Activated B cell treated with CpG ODN at 0.5 μM for 24 hours (primary cell): ENCODE data around the gene OSCAR. TPM values are rescaled to one million over a fixed set of nuclear protein-coding genes. Genes with fewer than 3 reads are reported as not detected.

Source experiments
- ATAC-seq: fragments of 200-7000 bp; cut with Tn5 transposase; one replicate; pipeline ENCODE4 v1.10.0; 2021; ENCODE audit warnings: low read depth, mild to moderate bottlenecking, moderate library complexity
- CTCF ChIA-PET: fragments of 350-600 bp; sonication (Branson Sonifier 250); formaldehyde crosslinking; loops from one replicate; lab custom pipeline; 2021; ENCODE audit warnings: antibody characterized with exemption; lab: Charles Lee
- POLR2A ChIA-PET: fragments of 350-600 bp; sonication (Branson Sonifier 250); formaldehyde crosslinking; loops from one replicate; lab custom pipeline; 2021; ENCODE audit warnings: antibody characterized with exemption; lab: Charles Lee
- DNase-seq: peaks from one replicate; pipeline ENCODE4 v3.0.0; 2022
- H3K27ac Mint-ChIP-seq: one replicate; pipeline ENCODE4 v1.8.0; 2020; ENCODE audit warnings: mixed read lengths
- H3K27me3 Mint-ChIP-seq: one replicate; pipeline ENCODE4 v1.8.0; 2021; ENCODE audit warnings: mixed read lengths
- H3K36me3 Mint-ChIP-seq: one replicate; pipeline ENCODE4 v1.8.0; 2021; ENCODE audit warnings: low read depth, mixed read lengths
- H3K4me1 Mint-ChIP-seq: one replicate; pipeline ENCODE4 v1.8.0; 2021; ENCODE audit warnings: mixed read lengths
- H3K4me3 Mint-ChIP-seq: one replicate; pipeline ENCODE4 v1.8.0; 2020; ENCODE audit warnings: mild to moderate bottlenecking, mixed read lengths
- H3K9me3 Mint-ChIP-seq: one replicate; pipeline ENCODE4 v1.8.0; 2020; ENCODE audit warnings: mixed read lengths
- intact Hi-C: fragments of 100-400 bp; cut with micrococcal nuclease; formaldehyde crosslinking; loops from one replicate; pipeline ENCODE4 v1.15.1; 2024
- total RNA-seq: library from RNA; stranded (reverse); gene quantifications from 2 replicates; pipeline ENCODE4 v1.2.3, GENCODE V29; 2022
- TF ChIP-seq, protein P1 (sequence below): fragments of 200-600 bp; IDR thresholded peaks from one replicate; pipeline ENCODE4 v1.8.0; 2022; ENCODE audit warnings: antibody characterized with exemption, mild to moderate bottlenecking

OSCAR gene
- total RNA-seq, 1 donor from 2014 or later, result 0.16 TPM

DNA sequence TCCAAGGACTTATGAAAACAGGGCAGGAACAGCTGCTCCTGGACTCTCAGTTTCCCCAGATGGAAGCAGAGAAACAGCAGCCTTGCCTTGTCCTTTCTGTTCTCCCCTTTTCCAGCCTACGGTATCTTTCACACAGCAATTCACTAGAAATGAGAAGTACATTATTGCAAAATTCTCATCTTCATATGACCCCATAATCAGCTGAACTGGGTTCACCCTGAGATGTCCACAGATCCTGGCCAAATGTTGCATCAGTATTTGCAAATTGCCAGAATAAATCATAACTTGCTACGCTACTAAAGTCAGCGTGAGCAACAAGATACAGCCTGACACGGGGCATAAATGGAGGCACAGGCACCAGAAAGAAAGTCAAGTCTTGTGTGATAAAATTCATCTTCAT, 53.0 kb downstream of the OSCAR start:
- ATAC-seq, result no peak
- H3K4me1 Mint-ChIP-seq, result no peaks in the 10 kb centered on the region
- TF ChIP-seq, protein P1, sequence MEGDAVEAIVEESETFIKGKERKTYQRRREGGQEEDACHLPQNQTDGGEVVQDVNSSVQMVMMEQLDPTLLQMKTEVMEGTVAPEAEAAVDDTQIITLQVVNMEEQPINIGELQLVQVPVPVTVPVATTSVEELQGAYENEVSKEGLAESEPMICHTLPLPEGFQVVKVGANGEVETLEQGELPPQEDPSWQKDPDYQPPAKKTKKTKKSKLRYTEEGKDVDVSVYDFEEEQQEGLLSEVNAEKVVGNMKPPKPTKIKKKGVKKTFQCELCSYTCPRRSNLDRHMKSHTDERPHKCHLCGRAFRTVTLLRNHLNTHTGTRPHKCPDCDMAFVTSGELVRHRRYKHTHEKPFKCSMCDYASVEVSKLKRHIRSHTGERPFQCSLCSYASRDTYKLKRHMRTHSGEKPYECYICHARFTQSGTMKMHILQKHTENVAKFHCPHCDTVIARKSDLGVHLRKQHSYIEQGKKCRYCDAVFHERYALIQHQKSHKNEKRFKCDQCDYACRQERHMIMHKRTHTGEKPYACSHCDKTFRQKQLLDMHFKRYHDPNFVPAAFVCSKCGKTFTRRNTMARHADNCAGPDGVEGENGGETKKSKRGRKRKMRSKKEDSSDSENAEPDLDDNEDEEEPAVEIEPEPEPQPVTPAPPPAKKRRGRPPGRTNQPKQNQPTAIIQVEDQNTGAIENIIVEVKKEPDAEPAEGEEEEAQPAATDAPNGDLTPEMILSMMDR, result no peak
- DNase-seq, result no peak
- no peak overlapping the region for H3K4me3 Mint-ChIP-seq
- H3K27ac Mint-ChIP-seq, result no peak overlapping the region
- ChIA-PET POLR2A (no interaction called here), CTCF (no interaction called here)
- H3K9me3 Mint-ChIP-seq, result peaks cover 3% of the 10 kb centered on the region
- peaks cover 13% of the 10 kb centered on the region for H3K27me3 Mint-ChIP-seq
- intact Hi-C loops, result no loop called here
- H3K36me3 Mint-ChIP-seq, result no peaks in the 10 kb centered on the region

DNA sequence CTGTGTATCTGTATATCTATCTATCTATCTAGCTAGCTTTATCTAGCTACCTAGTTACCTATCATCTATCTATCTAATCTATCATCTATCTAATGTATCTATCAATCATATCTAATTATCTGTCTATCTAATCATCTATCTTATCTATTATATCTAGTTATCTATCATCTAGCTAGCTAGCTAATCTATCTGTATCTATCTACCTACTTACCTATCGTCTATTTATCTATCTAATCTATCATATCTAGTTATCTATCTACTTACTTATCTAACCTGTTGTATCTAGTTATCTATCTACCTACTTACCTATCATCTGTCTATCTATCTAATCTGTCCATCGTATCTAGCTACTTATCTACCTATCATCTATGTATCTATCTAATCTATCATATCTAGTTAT, 54.8 kb downstream of the OSCAR start:
- no peak overlapping the region for H3K27ac Mint-ChIP-seq
- H3K9me3 Mint-ChIP-seq, result peaks cover 3% of the 10 kb centered on the region
- CTCF ChIA-PET, result no interaction called here
- H3K4me1 Mint-ChIP-seq, result no peaks in the 10 kb centered on the region
- TF ChIP-seq, protein P1, result no peak
- ATAC-seq (no peak), DNase-seq (no peak)
- H3K4me3 Mint-ChIP-seq, result no peak overlapping the region
- H3K27me3 Mint-ChIP-seq, result peaks cover 16% of the 10 kb centered on the region
- H3K36me3 Mint-ChIP-seq, result no peaks in the 10 kb centered on the region
- intact Hi-C loops, result no loop called here
- POLR2A ChIA-PET, result no interaction called here

Other genes with a start within 250 kb of the OSCAR start
- 10.9 and 12.9 TPM in 2 replicates for gene MYADM, start 232.9 kb downstream of the OSCAR start, total RNA-seq
- not detected in 2 replicates for gene PRKCG, start 218.6 kb downstream of the OSCAR start, total RNA-seq
- not detected in 2 replicates for gene CACNG7, start 191.5 kb downstream of the OSCAR start, total RNA-seq
- gene CACNG8, start 137.9 kb downstream of the OSCAR start, total RNA-seq, result not detected in 2 replicates
- not detected in 2 replicates for gene CACNG6, start 109.2 kb downstream of the OSCAR start, total RNA-seq
- not detected in 2 replicates for gene VSTM1, start 36.9 kb downstream of the OSCAR start, total RNA-seq
- not detected in 2 replicates for gene TARM1, start 19.4 kb downstream of the OSCAR start, total RNA-seq
- 94.7 and 96.1 TPM in 2 replicates for gene NDUFA3, start 2.1 kb upstream of the OSCAR start, total RNA-seq
- 16.6 and 17.9 TPM in 2 replicates for gene TFPT, start 14.9 kb upstream of the OSCAR start, total RNA-seq
- 78.9 and 79.3 TPM in 2 replicates for gene PRPF31, start 15.0 kb upstream of the OSCAR start, total RNA-seq
- gene CNOT3, start 37.0 kb upstream of the OSCAR start, total RNA-seq, result 53.2 and 64.6 TPM in 2 replicates
- 8.3 and 8.4 TPM in 2 replicates for gene LENG1, start 58.9 kb upstream of the OSCAR start, total RNA-seq
- gene TMC4, start 72.4 kb upstream of the OSCAR start, total RNA-seq, result not detected in 2 replicates
- gene MBOAT7, start 88.8 kb upstream of the OSCAR start, total RNA-seq, result 15.2 and 21.4 TPM in 2 replicates
- gene TSEN34, start 90.5 kb upstream of the OSCAR start, total RNA-seq, result 15.0 and 19.4 TPM in 2 replicates
- gene RPS9, start 100.1 kb upstream of the OSCAR start, total RNA-seq, result 1,946 and 2,185 TPM in 2 replicates
- gene LILRB3, start 122.2 kb upstream of the OSCAR start, total RNA-seq, result 0.37 and 1.1 TPM in 2 replicates
- gene LILRA6, start 142.0 kb upstream of the OSCAR start, total RNA-seq, result not detected in 2 replicates
- gene LILRB5, start 156.5 kb upstream of the OSCAR start, total RNA-seq, result 0.24 and 0.38 TPM in 2 replicates
- gene LILRB2, start 180.3 kb upstream of the OSCAR start, total RNA-seq, result 7.6 and 7.9 TPM in 2 replicates
- 1.3 and 1.9 TPM in 2 replicates for gene LILRA5, start 212.4 kb upstream of the OSCAR start, total RNA-seq
- gene LILRA4, start 238.4 kb upstream of the OSCAR start, total RNA-seq, result 26.3 and 26.6 TPM in 2 replicates